NCI-H2196 (cell line): ENCODE results near the gene SPATS2.
"Not testable (repeated sequence)": the region's sequence is repeated elsewhere in the genome, so short reads cannot be mapped to it uniquely, and the experiment has no call there.

Source experiments
- DNase-seq: peaks from one replicate; lab custom pipeline; 2025; ENCODE audit not compliant: unreplicated experiment; lab: John Stamatoyannopoulos, UW

SPATS2 gene

GRCh38 chr12:49367381-49368239 lies at the start of gene SPATS2:
SPATS2 (plus strand) TSS chr12:49367462; CDS start chr12:49461013, 93,551 bp downstream.
- peak; percentile 31 for DNase-seq

GRCh38 chr12:49320411-49321103 lies 46.7 kb upstream of the SPATS2 start:
- DNase-seq = not testable (repeated sequence)

DNA sequence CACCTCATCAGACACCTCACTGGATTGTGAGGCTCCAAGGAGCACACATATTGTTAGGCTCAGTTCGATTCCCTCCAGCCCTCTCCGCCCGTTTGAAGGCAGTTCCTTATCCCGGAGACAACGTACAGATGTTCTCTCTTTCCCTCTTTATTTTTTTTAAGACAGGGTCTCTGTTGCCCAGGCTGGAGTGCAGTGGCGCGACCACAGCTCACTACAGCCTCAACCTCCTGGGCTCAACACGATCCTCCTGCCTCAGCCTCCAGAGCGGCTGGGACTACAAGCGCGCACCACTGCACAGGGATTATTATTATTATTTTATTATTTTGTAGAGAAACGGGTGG lies 44.9 kb upstream of the SPATS2 start:
- no peak for DNase-seq

DNA sequence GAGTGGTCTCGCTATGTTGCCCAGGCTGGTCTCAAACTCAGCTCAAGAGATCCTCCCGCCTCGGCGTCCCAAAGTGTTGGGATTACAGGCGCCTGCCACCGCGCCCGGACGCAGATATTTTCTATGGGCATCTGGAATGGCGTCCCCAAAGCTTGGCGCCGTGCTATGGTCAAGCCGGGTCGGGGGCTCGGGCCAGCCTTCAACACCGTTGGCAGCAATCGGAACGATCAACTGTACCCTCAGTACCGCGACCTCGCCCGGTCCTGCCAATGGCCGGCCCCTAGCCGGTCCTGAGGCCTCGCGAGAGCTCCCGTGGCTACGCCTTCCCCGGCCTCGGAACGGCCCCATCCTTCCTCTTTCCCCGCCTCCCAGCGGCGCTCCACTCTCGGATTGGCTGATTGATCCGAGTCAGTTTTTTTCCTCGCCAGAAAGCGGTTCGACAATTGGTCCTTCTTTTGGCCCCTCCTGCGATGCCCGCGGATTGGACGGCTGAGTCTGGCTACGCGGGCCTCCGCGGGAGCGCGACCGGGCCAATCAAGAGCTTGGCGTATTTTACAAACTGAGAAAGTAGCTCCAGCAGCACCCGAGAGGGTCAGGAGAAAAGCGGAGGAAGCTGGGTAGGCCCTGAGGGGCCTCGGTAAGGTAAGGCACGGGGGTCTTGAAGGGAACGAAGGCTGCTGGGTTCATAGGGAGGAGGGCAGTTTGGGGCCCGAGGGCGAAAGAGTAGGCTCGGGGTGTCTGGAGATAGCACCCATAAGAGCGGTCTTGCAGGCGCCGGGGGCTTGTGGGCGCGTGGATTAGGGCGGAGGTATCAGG lies 44.3 kb upstream of the SPATS2 start, which contains the start of gene TROAP:
TROAP (plus strand) TSS at position 548 of the 816 bp plus-strand sequence. CDS start 354 bp downstream, outside the sequence.
- DNase-seq = peak; percentile 99

- no peak for DNase-seq
Observed at GRCh38 chr12:49323524-49324097, 43.7 kb upstream of the SPATS2 start.

DNA sequence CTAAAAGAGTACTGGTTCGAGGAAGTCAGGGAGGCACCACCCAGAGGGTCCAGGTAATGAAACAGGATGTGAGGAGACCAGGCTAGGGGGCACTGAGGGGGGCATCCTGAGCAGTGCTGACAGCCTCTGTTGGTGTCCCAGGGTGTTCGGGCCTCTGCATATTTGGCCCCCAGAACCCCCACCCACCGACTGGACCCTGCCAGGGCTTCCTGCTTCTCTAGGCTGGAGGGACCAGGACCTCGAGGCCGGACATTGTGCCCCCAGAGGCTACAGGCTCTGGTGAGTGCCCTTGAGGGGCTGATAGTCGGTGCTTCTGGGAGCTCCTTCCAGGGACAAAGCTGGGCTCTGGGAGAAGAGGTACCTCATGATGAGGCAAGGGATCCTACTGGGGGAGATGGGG lies 41.7 kb upstream of the SPATS2 start:
- no peak for DNase-seq

- DNase-seq = no peak
Observed at GRCh38 chr12:49327368-49327767, 39.9 kb upstream of the SPATS2 start.

GRCh38 chr12:49327887-49328286 lies 39.4 kb upstream of the SPATS2 start:
- no peak for DNase-seq

- no peak for DNase-seq
Observed at GRCh38 chr12:49328816-49329215, 38.4 kb upstream of the SPATS2 start.

DNA sequence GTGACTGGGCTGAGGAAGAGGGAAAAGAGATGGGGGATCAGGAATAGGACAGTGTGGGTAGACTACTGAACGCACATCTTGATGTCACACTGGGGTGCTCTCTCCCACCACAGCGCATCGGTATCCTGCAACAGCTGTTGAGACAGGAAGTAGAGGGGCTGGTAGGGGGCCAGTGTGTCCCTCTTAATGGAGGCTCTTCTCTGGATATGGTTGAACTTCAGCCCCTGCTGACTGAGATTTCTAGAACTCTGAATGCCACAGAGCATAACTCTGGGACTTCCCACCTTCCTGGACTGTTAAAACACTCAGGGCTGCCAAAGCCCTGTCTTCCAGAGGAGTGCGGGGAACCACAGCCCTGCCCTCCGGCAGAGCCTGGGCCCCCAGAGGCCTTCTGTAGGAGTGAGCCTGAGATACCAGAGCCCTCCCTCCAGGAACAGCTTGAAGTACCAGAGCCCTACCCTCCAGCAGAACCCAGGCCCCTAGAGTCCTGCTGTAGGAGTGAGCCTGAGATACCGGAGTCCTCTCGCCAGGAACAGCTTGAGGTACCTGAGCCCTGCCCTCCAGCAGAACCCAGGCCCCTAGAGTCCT lies 37.1 kb upstream of the SPATS2 start:
- DNase-seq = no peak

DNA sequence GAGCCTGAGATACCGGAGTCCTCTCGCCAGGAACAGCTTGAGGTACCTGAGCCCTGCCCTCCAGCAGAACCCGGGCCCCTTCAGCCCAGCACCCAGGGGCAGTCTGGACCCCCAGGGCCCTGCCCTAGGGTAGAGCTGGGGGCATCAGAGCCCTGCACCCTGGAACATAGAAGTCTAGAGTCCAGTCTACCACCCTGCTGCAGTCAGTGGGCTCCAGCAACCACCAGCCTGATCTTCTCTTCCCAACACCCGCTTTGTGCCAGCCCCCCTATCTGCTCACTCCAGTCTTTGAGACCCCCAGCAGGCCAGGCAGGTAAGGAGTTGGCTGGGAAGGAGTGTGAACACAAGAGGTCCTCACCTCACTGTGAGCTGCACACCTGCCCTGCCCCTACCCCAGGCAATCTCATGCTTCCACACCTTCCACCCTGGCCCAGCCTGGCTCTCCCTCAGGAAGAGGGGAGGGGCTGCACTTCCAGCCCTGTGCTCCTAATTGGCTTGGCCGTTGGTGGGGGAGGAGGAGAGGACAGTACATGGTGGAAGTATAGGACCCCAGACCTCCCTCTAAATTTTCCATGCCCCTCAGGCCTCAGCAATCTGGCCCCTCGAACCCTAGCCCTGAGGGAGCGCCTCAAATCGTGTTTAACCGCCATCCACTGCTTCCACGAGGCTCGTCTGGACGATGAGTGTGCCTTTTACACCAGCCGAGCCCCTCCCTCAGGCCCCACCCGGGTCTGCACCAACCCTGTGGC lies 36.5 kb upstream of the SPATS2 start:
- no peak for DNase-seq

DNA sequence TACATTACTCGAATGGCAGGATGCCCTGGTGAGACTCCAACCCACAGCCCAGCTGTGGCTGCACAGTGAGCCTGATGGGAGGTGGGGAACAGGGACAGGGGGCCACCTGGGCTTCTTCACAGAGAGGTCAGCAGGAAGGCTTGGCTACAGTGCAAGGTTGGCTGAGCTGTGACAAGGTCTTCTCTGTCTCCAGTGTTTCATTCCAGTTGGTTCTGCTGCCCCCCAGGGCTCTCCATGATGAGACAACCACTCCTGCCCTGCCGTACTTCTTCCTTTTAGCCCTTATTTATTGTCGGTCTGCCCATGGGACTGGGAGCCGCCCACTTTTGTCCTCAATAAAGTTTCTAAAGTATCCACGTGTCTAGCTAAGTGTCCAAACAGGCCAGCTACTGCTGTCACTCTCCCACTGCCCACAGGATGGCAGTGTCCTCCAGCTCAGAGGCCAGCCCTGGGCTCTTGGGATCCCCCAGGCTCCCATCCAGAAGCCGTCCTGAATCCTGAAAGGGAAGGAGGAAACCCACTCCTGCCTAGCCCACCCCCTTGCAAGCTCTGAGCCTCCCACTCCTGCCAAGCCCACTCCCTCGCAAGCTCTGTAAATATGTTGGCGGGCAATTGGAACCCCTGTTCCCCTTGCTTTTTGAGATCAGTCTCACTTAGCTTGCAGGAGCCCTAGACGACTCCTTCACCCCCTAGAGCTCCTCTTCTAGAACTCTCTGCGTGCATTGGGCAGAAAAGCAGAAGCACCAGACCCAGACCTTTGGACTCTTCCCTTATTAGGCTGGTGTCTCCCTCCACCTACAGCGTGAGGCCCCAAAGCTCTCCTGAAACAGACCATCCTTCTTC lies 35.7 kb upstream of the SPATS2 start:
- DNase-seq = peak; percentile 59

DNA sequence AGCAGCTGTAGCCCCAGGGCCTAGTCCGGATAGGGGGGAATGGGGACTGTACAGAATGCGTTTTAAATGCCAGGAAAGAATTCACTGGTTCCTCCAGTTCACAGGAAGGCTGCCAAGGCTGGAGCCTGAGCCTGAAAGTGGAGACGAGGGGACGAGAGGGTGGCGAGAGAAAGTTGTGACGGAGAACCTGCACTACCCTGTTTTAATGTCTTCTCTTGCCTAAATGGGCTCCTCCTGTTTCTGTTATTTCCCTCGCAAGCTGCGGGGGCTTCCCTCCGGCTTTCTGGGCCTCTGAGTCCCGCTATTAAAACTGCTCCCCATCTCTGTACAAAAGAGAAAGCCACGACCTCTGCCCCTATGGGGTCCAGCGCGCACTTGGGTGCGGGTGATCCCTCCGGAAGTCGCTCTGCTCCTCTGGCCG lies 34.8 kb upstream of the SPATS2 start:
- DNase-seq = no peak

DNA sequence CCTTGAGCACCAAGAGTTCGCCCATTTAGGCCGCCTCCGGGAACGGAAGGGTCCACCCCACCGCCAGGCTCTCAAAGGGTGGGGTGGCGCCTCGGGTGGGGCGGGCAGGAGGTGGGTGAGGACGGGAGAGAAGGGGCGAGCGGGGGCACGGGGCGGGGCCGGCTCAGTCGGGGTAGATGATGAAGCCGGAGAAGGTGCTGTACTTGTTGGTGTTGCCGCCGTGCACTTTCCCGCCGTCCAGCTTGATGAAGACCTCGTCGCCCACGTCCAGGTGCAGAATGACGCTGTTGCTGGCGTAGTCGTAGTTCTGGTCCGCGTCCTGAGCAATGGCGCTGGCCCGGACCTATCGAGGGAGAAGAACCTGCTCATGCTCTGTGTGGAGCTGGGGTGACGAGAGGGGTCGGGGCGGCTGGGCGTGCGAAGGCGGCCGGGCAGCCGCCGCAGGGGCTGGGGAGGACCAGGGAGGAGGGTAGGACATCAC lies 34.3 kb upstream of the SPATS2 start:
- DNase-seq = no peak

DNA sequence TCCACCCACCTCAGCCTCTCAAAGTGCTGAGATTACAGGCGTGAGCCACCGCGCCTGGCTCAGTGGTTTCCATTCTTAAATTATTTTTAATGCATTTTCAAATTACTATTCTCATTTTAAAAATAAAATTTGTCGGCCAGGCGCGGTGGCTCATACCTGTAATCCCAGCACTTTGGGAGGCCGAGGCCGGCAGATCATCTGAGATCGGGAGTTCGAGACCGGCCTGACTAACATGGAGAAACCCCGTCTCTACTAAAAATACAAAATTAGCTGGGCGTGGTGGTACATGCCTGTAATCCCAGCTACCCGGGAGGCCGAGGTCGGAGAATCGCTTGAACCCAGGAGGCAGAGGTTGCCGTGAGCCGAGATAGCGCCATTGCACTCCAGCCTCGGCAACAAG lies 33.5 kb upstream of the SPATS2 start:
- not testable (repeated sequence) for DNase-seq

DNA sequence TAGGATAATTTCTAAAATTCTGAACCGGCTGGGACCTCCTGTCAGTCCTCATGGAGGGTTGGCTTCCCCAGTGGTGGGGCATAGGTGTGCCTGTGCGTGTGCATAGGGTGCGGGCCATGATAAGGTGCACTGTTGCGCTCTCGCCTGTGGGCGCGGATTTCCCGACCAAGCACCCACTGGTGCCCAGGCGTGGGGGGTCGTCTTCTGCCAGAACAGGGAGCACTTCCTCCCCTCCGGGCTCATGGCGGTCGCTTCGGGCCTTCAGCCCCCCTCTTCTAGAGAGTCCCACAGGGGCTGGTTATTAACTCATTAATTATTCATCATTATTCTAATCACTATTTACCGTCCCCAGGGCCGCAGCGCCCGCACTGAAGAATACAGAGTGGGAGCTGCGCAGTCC lies 33.0 kb upstream of the SPATS2 start:
- DNase-seq = no peak

DNA sequence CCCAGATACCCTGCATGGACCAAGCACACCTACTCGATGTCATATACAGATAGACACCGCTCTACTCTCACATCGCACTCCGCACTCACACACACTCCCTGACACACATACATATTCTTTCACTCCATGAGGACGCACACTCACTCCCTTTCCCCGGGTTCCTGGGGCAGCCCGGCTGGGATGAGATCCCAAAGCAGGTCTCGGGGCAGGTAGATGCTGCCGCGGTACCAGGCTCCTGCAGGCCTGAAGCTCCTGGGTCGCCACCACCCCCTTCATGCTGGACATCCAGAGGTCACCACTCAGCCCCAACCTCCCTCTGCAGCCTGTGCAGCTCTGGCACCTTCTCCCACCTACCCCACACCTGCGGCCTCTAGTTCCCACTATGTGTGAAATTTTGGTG lies 32.6 kb upstream of the SPATS2 start:
- no peak for DNase-seq

GRCh38 chr12:49335118-49335954 lies 31.9 kb upstream of the SPATS2 start:
- no peak for DNase-seq
